SK-N-SH treated with all-trans-retinoic acid at 6 μM for 48 hours (cell line): ENCODE results near the gene STOX1.

ENCODE experiments used
- ARNTL ChIP-seq: fragments of 450-650 bp; formaldehyde crosslinking; IDR thresholded peaks from 2 replicates; pipeline ENCODE4 v1.5.0; 2020; ENCODE audit warnings: low read depth, mild to moderate bottlenecking, moderate library complexity, borderline replicate concordance
- ESRRG ChIP-seq: fragments of 250-450 bp; sonication (Bioruptor Pico); IDR thresholded peaks from 2 replicates; pipeline ENCODE4 v1.6.1; 2021; ENCODE audit warnings: mild to moderate bottlenecking
- ISL1 ChIP-seq: fragments of 250-450 bp; sonication (Bioruptor Pico); IDR thresholded peaks from 2 replicates; pipeline ENCODE4 v2.1.2; 2022; ENCODE audit warnings: mild to moderate bottlenecking, moderate library complexity
- OSR1 ChIP-seq: fragments of 250-450 bp; sonication (Bioruptor Pico); IDR thresholded peaks from 2 replicates; pipeline ENCODE4 v1.8.0; 2022; ENCODE audit warnings: moderate library complexity, mild to moderate bottlenecking, inconsistent platforms
- PATZ1 ChIP-seq: fragments of 250-450 bp; sonication (Bioruptor Pico); IDR thresholded peaks from 2 replicates; pipeline ENCODE4 v1.8.0; 2020; ENCODE audit warnings: mild to moderate bottlenecking, moderate library complexity, borderline replicate concordance
- RARB ChIP-seq: fragments of 250-450 bp; sonication (Bioruptor Pico); IDR thresholded peaks from 2 replicates; pipeline ENCODE4 v1.8.0; 2021; ENCODE audit warnings: mild to moderate bottlenecking, moderate library complexity
- TCF4 ChIP-seq: fragments of 250-450 bp; sonication (Bioruptor Pico); IDR thresholded peaks from 2 replicates; pipeline ENCODE4 v1.8.0; 2021; ENCODE audit warnings: mild to moderate bottlenecking, moderate library complexity, borderline replicate concordance
- ZC3H10 ChIP-seq: fragments of 250-450 bp; sonication (Bioruptor Pico); IDR thresholded peaks from 2 replicates; pipeline ENCODE4 v1.5.1; 2021; ENCODE audit warnings: mild to moderate bottlenecking, moderate library complexity
- ZFP3 ChIP-seq: fragments of 250-450 bp; sonication (Bioruptor Pico); IDR thresholded peaks from 2 replicates; pipeline ENCODE4 v1.5.0; 2020; ENCODE audit warnings: mild to moderate bottlenecking, moderate library complexity
- TF ChIP-seq, protein P1 (sequence below): fragments of 250-450 bp; sonication (Bioruptor Pico); IDR thresholded peaks from 2 replicates; pipeline ENCODE4 v1.5.0; 2020; ENCODE audit warnings: mild to moderate bottlenecking, moderate library complexity
- TF ChIP-seq, protein P2 (sequence below): fragments of 250-450 bp; sonication (Bioruptor Pico); IDR thresholded peaks from 2 replicates; pipeline ENCODE4 v1.5.1; 2020; ENCODE audit warnings: low read depth, mild to moderate bottlenecking, moderate library complexity
- TF ChIP-seq, protein P3 (sequence below): fragments of 250-450 bp; sonication (Bioruptor Pico); IDR thresholded peaks from 2 replicates; pipeline ENCODE4 v1.8.0; 2021; ENCODE audit warnings: low read depth, mild to moderate bottlenecking, moderate library complexity, borderline replicate concordance

GRCh38 chr10:68800211-68800610, 27.1 kb upstream of the STOX1 start:
- TF ChIP-seq ZFP3 (CRISPR knock-in tag) (no peak), ARNTL (CRISPR knock-in tag) (no peak), PATZ1 (CRISPR knock-in tag) (no peak), TCF4 (no peak), ZC3H10 (no peak), OSR1 (CRISPR knock-in tag) (no peak), ISL1 (CRISPR knock-in tag) (no peak), RARB (no peak), ESRRG (CRISPR knock-in tag) (no peak)
- TF ChIP-seq, protein P1, sequence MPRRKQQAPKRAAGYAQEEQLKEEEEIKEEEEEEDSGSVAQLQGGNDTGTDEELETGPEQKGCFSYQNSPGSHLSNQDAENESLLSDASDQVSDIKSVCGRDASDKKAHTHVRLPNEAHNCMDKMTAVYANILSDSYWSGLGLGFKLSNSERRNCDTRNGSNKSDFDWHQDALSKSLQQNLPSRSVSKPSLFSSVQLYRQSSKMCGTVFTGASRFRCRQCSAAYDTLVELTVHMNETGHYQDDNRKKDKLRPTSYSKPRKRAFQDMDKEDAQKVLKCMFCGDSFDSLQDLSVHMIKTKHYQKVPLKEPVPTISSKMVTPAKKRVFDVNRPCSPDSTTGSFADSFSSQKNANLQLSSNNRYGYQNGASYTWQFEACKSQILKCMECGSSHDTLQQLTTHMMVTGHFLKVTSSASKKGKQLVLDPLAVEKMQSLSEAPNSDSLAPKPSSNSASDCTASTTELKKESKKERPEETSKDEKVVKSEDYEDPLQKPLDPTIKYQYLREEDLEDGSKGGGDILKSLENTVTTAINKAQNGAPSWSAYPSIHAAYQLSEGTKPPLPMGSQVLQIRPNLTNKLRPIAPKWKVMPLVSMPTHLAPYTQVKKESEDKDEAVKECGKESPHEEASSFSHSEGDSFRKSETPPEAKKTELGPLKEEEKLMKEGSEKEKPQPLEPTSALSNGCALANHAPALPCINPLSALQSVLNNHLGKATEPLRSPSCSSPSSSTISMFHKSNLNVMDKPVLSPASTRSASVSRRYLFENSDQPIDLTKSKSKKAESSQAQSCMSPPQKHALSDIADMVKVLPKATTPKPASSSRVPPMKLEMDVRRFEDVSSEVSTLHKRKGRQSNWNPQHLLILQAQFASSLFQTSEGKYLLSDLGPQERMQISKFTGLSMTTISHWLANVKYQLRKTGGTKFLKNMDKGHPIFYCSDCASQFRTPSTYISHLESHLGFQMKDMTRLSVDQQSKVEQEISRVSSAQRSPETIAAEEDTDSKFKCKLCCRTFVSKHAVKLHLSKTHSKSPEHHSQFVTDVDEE (CRISPR knock-in tag): no peak
- TF ChIP-seq, protein P2, sequence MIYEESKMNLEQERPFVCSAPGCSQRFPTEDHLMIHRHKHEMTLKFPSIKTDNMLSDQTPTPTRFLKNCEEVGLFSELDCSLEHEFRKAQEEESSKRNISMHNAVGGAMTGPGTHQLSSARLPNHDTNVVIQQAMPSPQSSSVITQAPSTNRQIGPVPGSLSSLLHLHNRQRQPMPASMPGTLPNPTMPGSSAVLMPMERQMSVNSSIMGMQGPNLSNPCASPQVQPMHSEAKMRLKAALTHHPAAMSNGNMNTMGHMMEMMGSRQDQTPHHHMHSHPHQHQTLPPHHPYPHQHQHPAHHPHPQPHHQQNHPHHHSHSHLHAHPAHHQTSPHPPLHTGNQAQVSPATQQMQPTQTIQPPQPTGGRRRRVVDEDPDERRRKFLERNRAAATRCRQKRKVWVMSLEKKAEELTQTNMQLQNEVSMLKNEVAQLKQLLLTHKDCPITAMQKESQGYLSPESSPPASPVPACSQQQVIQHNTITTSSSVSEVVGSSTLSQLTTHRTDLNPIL (CRISPR knock-in tag): no peak
- TF ChIP-seq, protein P3, sequence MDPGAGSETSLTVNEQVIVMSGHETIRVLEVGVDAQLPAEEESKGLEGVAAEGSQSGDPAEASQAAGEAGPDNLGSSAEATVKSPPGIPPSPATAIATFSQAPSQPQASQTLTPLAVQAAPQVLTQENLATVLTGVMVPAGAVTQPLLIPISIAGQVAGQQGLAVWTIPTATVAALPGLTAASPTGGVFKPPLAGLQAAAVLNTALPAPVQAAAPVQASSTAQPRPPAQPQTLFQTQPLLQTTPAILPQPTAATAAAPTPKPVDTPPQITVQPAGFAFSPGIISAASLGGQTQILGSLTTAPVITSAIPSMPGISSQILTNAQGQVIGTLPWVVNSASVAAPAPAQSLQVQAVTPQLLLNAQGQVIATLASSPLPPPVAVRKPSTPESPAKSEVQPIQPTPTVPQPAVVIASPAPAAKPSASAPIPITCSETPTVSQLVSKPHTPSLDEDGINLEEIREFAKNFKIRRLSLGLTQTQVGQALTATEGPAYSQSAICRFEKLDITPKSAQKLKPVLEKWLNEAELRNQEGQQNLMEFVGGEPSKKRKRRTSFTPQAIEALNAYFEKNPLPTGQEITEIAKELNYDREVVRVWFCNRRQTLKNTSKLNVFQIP: no peak
